Trophoblast cell (in vitro differentiated cells and primary cell): Measurements from ENCODE around the gene LBX2.

Experiments
- DNase-seq, 2 donors: peaks; one replicate each; pipeline ENCODE4 v3.0.0-alpha.2; 2016
- H2AFZ ChIP-seq: 2 replicates; pipeline ENCODE4 v1.6.1; 2013; ENCODE audit warnings: low read length, moderate library complexity, mild to moderate bottlenecking; ENCODE audit not compliant: insufficient read depth, poor library complexity
- H2AK5ac ChIP-seq: 2 replicates; pipeline ENCODE4 v1.6.1; 2013; ENCODE audit warnings: mild to moderate bottlenecking, low read length
- H2BK120ac ChIP-seq: 2 replicates; pipeline ENCODE4 v1.6.1; 2013; ENCODE audit warnings: low read length, mild to moderate bottlenecking, moderate library complexity; ENCODE audit not compliant: insufficient read depth, poor library complexity
- H2BK12ac ChIP-seq: 2 replicates; pipeline ENCODE4 v1.6.1; 2013; ENCODE audit warnings: mild to moderate bottlenecking, low read length, moderate library complexity
- H2BK5ac ChIP-seq: 2 replicates; pipeline ENCODE4 v1.6.1; 2013; ENCODE audit warnings: low read length, low read depth, moderate library complexity, mild to moderate bottlenecking; ENCODE audit not compliant: poor library complexity
- H3K14ac ChIP-seq: 2 replicates; pipeline ENCODE4 v1.6.1; 2013; ENCODE audit warnings: mild to moderate bottlenecking, low read length
- H3K18ac ChIP-seq: 2 replicates; pipeline ENCODE4 v1.6.1; 2013; ENCODE audit warnings: mild to moderate bottlenecking, low read length
- H3K23ac ChIP-seq: 2 replicates; pipeline ENCODE4 v1.6.1; 2013; ENCODE audit warnings: low read length
- H3K27ac ChIP-seq: 2 replicates; pipeline ENCODE4 v1.5.1; 2013; ENCODE audit warnings: low read depth, mild to moderate bottlenecking, inconsistent platforms, low read length, moderate library complexity
- H3K27me3 ChIP-seq: 2 replicates; pipeline ENCODE4 v1.6.1; 2013; ENCODE audit warnings: inconsistent platforms, mild to moderate bottlenecking, low read length, moderate library complexity; ENCODE audit not compliant: insufficient read depth
- H3K36me3 ChIP-seq, 2 experiments: 1 replicate in 1 of 2; 2 replicates in 1 of 2; pipeline ENCODE4 v1.6.1; 2013; ENCODE audit warnings: low read length in 2 of 2, mild to moderate bottlenecking in 2 of 2, moderate library complexity in 1 of 2; ENCODE audit not compliant: insufficient read depth in 2 of 2, control insufficient read depth in 1 of 2
- H3K4ac ChIP-seq: 2 replicates; pipeline ENCODE4 v1.6.1; 2013; ENCODE audit warnings: low read depth, mild to moderate bottlenecking, low read length, moderate library complexity
- H3K4me1 ChIP-seq, 2 experiments: 1 replicate in 1 of 2; 2 replicates in 1 of 2; pipeline ENCODE4 v1.6.1; 2013; ENCODE audit warnings: low read length in 2 of 2, mild to moderate bottlenecking in 2 of 2, moderate library complexity in 1 of 2; ENCODE audit not compliant: insufficient read depth in 2 of 2, control insufficient read depth in 1 of 2
- H3K4me2 ChIP-seq: 2 replicates; pipeline ENCODE4 v1.6.1; 2013; ENCODE audit warnings: inconsistent platforms, mild to moderate bottlenecking, low read length, moderate library complexity
- H3K4me3 ChIP-seq: 2 replicates; pipeline ENCODE4 v1.5.1; 2013; ENCODE audit warnings: mild to moderate bottlenecking, low read depth, low read length, inconsistent platforms
- H3K79me1 ChIP-seq: one replicate; pipeline ENCODE4 v1.6.1; 2013; ENCODE audit warnings: low read length
- H3K79me2 ChIP-seq: 2 replicates; pipeline ENCODE4 v1.6.1; 2013; ENCODE audit warnings: low read length, mild to moderate bottlenecking; ENCODE audit not compliant: control insufficient read depth, insufficient read depth, poor library complexity
- H3K9ac ChIP-seq: 2 replicates; pipeline ENCODE4 v1.6.1; 2013; ENCODE audit warnings: mild to moderate bottlenecking, low read length
- H3K9me3 ChIP-seq: 2 replicates; pipeline ENCODE4 v1.6.1; 2013; ENCODE audit warnings: low read depth, mild to moderate bottlenecking, control low read depth, inconsistent platforms, low read length; ENCODE audit not compliant: insufficient read depth
- H4K12ac ChIP-seq: 2 replicates; pipeline ENCODE4 v1.6.1; 2013; ENCODE audit warnings: low read depth, mild to moderate bottlenecking, low read length, moderate library complexity
- H4K8ac ChIP-seq: 2 replicates; pipeline ENCODE4 v1.6.1; 2013; ENCODE audit warnings: low read depth, mild to moderate bottlenecking, low read length, moderate library complexity
- H4K91ac ChIP-seq: one replicate; pipeline ENCODE4 v1.6.1; 2013; ENCODE audit warnings: low read depth, mild to moderate bottlenecking, low read length, moderate library complexity
- WGBS: extraction: QIAGEN DNeasy Blood & Tissue Kit; methylation state at CpG from one replicate; pipeline ENCODE4 v1.1.7; 2013; ENCODE audit warnings: missing lambda C conversion rate; ENCODE audit not compliant: insufficient read length, insufficient coverage; ENCODE audit errors: extremely low coverage; 5-methylcytosine and 5-hydroxymethylcytosine counted together

The LBX2 gene

DNA sequence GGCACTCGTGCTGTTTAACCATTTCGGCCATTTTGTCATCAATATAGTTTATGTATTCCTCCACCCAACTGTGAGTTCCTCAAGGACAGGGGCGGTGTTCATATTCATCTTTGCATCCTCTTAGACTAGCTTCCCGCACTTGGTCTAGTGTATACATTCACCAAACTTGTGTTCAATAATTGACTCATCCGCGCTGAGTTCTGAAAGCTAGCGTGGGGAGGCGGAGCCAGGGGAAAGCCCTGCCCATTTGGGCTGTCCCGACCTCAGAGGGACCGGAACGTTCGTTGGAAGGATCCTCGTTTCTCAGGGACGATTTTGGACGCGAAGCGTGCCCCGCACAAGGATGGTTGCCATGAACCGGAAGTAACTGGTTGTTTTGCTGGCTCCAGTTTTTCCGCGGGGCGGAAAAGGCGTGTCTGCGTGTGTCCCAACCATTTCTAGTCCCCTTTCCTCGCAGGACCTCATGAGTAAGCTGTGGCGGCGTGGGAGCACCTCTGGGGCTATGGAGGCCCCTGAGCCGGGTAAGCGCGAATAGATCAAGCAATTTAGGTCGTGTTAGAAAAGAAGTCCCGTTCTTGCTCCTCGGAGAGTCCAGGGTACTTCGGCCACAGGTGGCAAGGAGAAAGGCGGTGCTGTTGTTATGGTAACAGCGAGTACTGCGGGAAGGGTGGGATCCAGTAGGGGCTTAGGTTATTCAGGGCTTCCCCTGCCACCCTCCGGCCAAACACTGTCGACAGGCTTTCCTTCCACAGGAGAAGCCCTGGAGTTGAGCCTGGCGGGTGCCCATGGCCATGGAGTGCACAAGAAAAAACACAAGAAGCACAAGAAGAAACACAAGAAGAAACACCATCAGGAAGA, 44.5 kb downstream of the LBX2 start, which contains the start of gene INO80B:
TSS of gene INO80B (plus strand) at position 434 of the 858 bp plus-strand sequence. CDS start at position 464, 30 bp downstream.
- Histone ChIP-seq H2BK5ac (no peak within 1 kb of the TSS), H3K14ac (peak within 1 kb of the TSS; percentile 12), H2BK120ac (peak within 1 kb of the TSS; percentile 18), H3K4ac (peak within 1 kb of the TSS; percentile 24), H4K12ac (peak within 1 kb of the TSS; percentile 28), H2AK5ac (peak within 1 kb of the TSS; percentile 11), H3K4me2 (peak within 1 kb of the TSS; percentile 89), H3K27me3 (no peaks in the 10 kb centered on the region), H3K27ac (no peak within 1 kb of the TSS), H2AFZ (peak within 1 kb of the TSS; percentile 4), H3K79me1 (peaks cover 13% of the 10 kb centered on the region), H3K79me2 (peaks cover 10% of the 10 kb centered on the region), H3K23ac (no peak within 1 kb of the TSS), H3K36me3 (peaks cover under 1 to 6% of the 10 kb centered on the region in 2 experiments), H4K91ac (no peak within 1 kb of the TSS), H3K18ac (no peak within 1 kb of the TSS), H3K9ac (peak within 1 kb of the TSS; percentile 74), H4K8ac (peak within 1 kb of the TSS; percentile 58), H3K4me3 (peak within 1 kb of the TSS; percentile 73), H3K9me3 (no peaks in the 10 kb centered on the region), H3K4me1 (peaks cover 7 to 13% of the 10 kb centered on the region in 2 experiments), H2BK12ac (no peak within 1 kb of the TSS)
- DNase-seq = peak; percentile 95 to 100
- WGBS = no CpG with 5 or more reads among the region's 40 CpGs

DNA sequence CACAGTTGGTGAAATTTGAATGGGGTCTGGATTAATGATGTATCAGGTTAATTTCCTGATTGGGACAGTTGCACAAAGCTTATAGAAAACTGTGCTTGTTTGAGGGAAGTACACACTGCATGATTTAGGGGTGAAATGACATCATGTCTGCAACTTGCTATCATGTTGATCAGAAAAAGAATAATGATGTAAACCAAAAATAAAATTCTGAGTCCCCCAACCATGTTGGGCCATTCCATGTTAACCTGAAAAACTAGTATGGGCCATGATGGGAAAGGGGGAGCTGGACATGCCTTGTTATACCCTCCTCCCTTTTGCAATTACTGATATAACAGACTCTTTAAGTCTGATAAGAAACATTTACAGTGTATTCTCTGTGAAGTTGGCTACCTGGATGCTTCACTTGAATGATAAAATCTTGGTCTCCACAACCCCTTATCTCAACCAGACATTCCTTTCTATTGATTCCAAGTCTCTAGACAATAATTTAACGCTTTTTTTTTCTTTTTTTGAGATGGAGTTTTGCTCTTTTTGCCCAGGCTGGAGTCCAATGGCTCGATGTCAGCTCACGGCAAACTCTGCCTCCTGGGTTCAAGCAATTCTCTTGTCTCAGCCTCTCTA, 48.7 kb downstream of the LBX2 start:
- H2BK5ac ChIP-seq = no peak overlapping the region
- H3K36me3 ChIP-seq = no peaks in the 10 kb centered on the region
- H3K27me3 ChIP-seq = no peaks in the 10 kb centered on the region
- no peaks in the 10 kb centered on the region for H3K9me3 ChIP-seq
- no peak overlapping the region for H3K4me3 ChIP-seq
- no peak overlapping the region for H3K9ac ChIP-seq
- H4K91ac ChIP-seq = no peak overlapping the region
- no peak overlapping the region for H2BK120ac ChIP-seq
- H2AFZ ChIP-seq = no peak overlapping the region
- H3K4ac ChIP-seq = no peak overlapping the region
- no peak overlapping the region for H4K12ac ChIP-seq
- H3K4me1 ChIP-seq = peaks cover 4 to 5% of the 10 kb centered on the region in 2 experiments
- H3K18ac ChIP-seq = no peak overlapping the region
- no peak overlapping the region for H3K4me2 ChIP-seq
- H3K79me2 ChIP-seq = no peaks in the 10 kb centered on the region
- peak; percentile 56 to 92 for DNase-seq
- no peak overlapping the region for H4K8ac ChIP-seq
- WGBS = no CpG with 5 or more reads among the region's 3 CpGs
- H3K79me1 ChIP-seq = no peaks in the 10 kb centered on the region
- H3K23ac ChIP-seq = no peak overlapping the region
- H2BK12ac ChIP-seq = no peak overlapping the region
- H3K14ac ChIP-seq = no peak overlapping the region
- peak overlapping the region; percentile 39 for H3K27ac ChIP-seq
- no peak overlapping the region for H2AK5ac ChIP-seq

DNA sequence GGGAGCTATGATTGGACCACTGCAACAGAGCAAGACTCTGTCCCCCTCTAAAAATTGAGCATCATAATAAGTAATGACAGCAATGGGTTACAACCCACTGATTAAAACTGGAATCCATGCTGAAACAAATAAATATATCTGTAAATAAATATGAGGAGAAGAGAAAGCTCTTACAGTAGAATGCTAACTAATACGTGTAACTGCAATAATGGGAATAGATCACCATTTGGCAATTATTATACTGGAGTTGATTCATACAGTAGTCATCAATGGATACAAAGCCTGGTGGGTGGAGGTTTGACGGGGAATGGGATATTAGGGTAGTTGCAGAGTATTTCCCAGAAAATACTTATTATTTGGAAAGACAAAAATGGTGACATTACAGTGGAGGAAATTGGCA, 50.6 kb downstream of the LBX2 start:
- Histone ChIP-seq H3K27me3 (no peaks in the 10 kb centered on the region), H3K4ac (no peak overlapping the region), H3K9me3 (no peaks in the 10 kb centered on the region), H4K91ac (no peak overlapping the region), H3K4me3 (no peak overlapping the region), H3K4me1 (no peaks in the 10 kb centered on the region), H3K18ac (no peak overlapping the region), H2BK120ac (no peak overlapping the region), H3K36me3 (no peaks in the 10 kb centered on the region), H3K9ac (no peak overlapping the region), H2AFZ (no peak overlapping the region), H3K14ac (no peak overlapping the region), H2AK5ac (no peak overlapping the region), H4K8ac (no peak overlapping the region), H4K12ac (no peak overlapping the region), H3K4me2 (no peak overlapping the region), H3K23ac (no peak overlapping the region), H3K79me1 (no peaks in the 10 kb centered on the region), H3K79me2 (no peaks in the 10 kb centered on the region), H2BK12ac (no peak overlapping the region), H2BK5ac (no peak overlapping the region), H3K27ac (no peak overlapping the region)
- WGBS = no CpG with 5 or more reads among the region's 2 CpGs
- DNase-seq = no peak
